ENCODE results near the gene KBTBD4.
"Not testable (repeated sequence)": the region's sequence is repeated elsewhere in the genome, so short reads cannot be mapped to it uniquely, and the experiment has no call there.

Gene KBTBD4

DNA sequence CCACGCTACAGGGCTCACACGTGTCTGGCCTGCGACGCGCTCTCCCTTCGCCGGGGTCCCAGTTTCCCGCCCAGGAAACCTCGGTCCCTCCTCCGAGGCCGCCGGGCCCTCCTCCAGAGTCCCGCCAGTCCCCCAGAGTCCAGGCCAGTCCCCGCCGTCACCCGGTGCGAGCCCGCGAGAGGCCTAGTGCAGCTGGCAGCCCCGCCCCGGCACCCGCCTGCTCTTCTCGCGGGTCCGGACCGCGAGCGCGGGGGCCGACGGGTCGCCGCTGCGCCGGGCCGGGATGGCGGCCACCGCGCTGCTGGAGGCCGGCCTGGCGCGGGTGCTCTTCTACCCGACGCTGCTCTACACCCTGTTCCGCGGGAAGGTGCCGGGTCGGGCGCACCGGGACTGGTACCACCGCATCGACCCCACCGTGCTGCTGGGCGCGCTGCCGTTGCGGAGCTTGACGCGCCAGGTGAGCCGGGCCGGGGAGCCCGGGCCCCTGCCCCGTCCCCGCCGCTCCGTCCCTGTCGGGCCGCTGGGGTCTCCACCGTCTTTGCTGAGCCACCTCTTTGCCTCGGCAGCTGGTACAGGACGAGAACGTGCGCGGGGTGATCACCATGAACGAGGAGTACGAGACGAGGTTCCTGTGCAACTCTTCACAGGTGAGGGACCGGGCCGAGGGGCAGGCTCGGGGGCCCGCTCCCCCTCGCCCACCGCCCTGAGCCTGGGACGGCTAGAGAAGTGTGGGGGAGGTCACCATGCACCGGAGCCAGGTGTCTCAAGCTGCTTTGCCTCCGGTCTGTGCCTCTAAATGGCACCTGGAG lies 13.2 kb downstream of the KBTBD4 start, which contains the start of gene PTPMT1:
Gene PTPMT1, plus strand, starts transcription at position 260 of the 809 bp plus-strand sequence. Its CDS starts 24 bp downstream, at position 284.
- intact Hi-C loops (cut with DNase I; ENCODE audit: low total_unique reads), result no loop called here
- peaks cover 0 to 19% (median 0%) of the 10 kb centered on the region in 3 donors for H3K36me3 ChIP-seq
- H3K4me3 ChIP-seq, result peak within 1 kb of the TSS; percentile 74 to 80
- H3K27ac ChIP-seq, result peak within 1 kb of the TSS; percentile 82 to 89
- no peaks in the 10 kb centered on the region for H3K27me3 ChIP-seq
- DNase-seq, result peak; percentile 67 to 88
- H3K9me3 ChIP-seq, result no peaks in the 10 kb centered on the region
- peaks cover 0 to 19% (median 15%) of the 10 kb centered on the region in 4 donors for H3K4me1 ChIP-seq
- TF ChIP-seq, protein P1, sequence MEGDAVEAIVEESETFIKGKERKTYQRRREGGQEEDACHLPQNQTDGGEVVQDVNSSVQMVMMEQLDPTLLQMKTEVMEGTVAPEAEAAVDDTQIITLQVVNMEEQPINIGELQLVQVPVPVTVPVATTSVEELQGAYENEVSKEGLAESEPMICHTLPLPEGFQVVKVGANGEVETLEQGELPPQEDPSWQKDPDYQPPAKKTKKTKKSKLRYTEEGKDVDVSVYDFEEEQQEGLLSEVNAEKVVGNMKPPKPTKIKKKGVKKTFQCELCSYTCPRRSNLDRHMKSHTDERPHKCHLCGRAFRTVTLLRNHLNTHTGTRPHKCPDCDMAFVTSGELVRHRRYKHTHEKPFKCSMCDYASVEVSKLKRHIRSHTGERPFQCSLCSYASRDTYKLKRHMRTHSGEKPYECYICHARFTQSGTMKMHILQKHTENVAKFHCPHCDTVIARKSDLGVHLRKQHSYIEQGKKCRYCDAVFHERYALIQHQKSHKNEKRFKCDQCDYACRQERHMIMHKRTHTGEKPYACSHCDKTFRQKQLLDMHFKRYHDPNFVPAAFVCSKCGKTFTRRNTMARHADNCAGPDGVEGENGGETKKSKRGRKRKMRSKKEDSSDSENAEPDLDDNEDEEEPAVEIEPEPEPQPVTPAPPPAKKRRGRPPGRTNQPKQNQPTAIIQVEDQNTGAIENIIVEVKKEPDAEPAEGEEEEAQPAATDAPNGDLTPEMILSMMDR (IDR thresholded peaks at IDR 0.05), result no peak

DNA sequence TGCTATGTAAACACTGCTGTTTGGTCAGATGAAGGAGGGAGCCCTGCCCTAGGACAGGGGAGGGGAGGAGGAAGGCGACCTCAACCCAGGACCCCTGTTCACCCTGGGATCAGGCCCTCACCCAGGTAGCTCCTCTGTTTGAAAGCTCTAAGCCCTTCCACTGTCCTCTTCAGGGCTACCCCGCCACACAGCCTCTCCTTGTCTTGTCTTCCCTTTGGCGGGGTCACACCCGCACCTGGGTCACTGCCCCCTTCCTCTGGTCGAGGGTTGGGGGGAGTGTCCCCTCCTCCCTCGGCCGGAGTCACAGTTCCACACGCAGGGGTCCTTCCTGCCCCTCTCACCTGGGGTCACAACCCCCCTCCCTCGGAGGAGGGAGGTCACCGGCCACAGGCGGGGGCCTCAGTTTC lies 13.8 kb downstream of the KBTBD4 start:
- H3K4me3 ChIP-seq, result peak overlapping the region; percentile 74 to 80
- H3K36me3 ChIP-seq, result peaks cover 0 to 13% (median 0%) of the 10 kb centered on the region in 3 donors
- H3K27ac ChIP-seq, result peak overlapping the region; percentile 82 to 89
- H3K4me1 ChIP-seq, result peaks cover 0 to 19% (median 15%) of the 10 kb centered on the region in 4 donors
- DNase-seq, result no peak
- TF ChIP-seq, protein P1 (IDR thresholded peaks at IDR 0.05), result no peak
- intact Hi-C loops (cut with DNase I; ENCODE audit: low total_unique reads), result no loop called here
- no peaks in the 10 kb centered on the region for H3K27me3 ChIP-seq
- no peaks in the 10 kb centered on the region for H3K9me3 ChIP-seq

DNA sequence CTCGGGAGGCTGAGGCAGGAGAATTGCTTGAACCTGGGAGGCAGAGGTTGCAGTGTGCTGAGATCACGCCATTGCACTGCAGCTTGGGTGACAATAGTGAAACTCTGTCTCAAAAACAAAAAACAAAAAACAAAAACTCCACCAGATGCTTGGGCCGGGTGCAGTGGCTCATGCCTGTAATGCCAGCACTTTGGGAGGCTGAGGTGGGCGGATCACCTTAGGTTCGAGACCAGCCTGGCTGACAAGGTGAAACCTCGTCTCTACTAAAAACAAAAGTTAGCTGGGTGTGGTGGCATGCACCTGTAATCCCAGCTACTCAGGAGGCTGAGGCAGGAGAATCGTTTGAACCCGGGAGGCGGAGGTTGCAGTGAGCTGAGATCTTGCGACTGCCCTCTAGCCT lies 14.4 kb downstream of the KBTBD4 start:
- H3K4me3 ChIP-seq; DNase-seq; H3K27me3 ChIP-seq; H3K36me3 ChIP-seq; intact Hi-C loops (cut with DNase I; ENCODE audit: low total_unique reads); H3K9me3 ChIP-seq; H3K27ac ChIP-seq: not testable (repeated sequence)
- peaks cover 0 to 19% (median 15%) of the 10 kb centered on the region in 4 donors for H3K4me1 ChIP-seq

DNA sequence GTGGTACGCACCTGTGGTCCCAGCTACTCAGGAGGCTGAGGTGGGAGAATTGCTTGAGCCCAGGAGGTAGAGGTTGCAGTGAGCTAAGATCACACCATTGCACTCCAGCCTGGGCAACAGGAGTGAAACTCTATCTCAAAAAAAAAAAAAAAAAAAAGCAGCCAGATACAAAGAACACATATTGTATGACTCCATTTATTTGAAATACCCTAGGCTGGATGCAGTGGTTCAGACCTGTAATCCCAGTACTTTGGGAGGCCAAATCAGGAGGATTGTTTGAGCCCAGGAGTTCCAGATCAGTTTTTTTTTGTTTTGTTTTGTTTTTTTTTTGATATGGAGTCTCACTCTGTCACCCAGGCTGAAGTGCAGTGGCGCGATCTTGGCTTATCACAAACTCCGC lies 16.4 kb downstream of the KBTBD4 start:
- DNase-seq; intact Hi-C loops (cut with DNase I; ENCODE audit: low total_unique reads); H3K36me3 ChIP-seq; H3K27ac ChIP-seq; H3K9me3 ChIP-seq; H3K27me3 ChIP-seq; H3K4me3 ChIP-seq: not testable (repeated sequence)
- peaks cover 0 to 19% (median 15%) of the 10 kb centered on the region in 4 donors for H3K4me1 ChIP-seq

DNA sequence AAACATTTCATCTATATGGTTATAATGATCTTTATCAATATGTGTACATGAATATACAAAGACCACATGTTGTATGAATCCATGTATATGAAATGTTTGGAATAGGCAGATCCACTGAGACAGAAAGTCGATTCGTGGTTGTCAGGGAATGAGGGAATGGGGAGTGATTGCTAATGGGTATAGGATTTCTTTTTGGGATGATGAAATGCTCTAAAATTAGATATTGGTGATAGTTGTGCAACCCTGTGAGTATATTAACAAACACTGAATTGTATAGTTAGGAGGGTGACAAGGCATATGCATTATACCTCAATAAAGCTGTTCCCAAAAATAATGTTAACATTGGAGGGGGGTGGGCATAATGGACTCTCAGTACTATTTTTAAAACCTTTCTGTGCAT lies 18.3 kb downstream of the KBTBD4 start:
- TF ChIP-seq, protein P1 (IDR thresholded peaks at IDR 0.05), result no peak
- H3K27ac ChIP-seq, result no peak overlapping the region
- H3K9me3 ChIP-seq, result no peaks in the 10 kb centered on the region
- H3K4me3 ChIP-seq, result no peak overlapping the region
- H3K36me3 ChIP-seq, result no peaks in the 10 kb centered on the region
- no peak for DNase-seq
- no peaks in the 10 kb centered on the region for H3K27me3 ChIP-seq
- peaks cover 0 to 10% (median 7%) of the 10 kb centered on the region in 4 donors for H3K4me1 ChIP-seq
- intact Hi-C loops (cut with DNase I; ENCODE audit: low total_unique reads), result no loop called here

DNA sequence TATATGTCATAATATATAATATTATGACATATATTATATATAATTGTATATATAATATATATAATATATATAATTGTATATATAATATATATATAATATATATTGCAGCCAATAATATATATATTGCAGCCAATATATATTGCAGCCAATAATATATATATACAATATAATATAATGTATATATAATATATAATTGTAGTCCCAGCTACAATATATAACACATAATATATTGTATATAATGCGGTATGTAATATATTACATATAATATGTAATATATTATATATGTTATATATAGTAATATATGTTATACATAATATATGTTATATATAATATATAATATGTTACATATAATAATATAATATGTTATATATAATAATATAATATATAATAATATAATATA lies 20.1 kb downstream of the KBTBD4 start:
- Histone ChIP-seq H3K27ac (no peak overlapping the region), H3K36me3 (no peaks in the 10 kb centered on the region), H3K27me3 (no peaks in the 10 kb centered on the region), H3K4me3 (no peak overlapping the region), H3K4me1 (peaks cover 0 to 1% (median 0%) of the 10 kb centered on the region in 4 donors), H3K9me3 (no peaks in the 10 kb centered on the region)
- intact Hi-C loops (cut with DNase I; ENCODE audit: low total_unique reads), result loop anchor here (10.0 kb wide), 1 partner anchor 64 kb away; no protein-coding TSS in a partner anchor
- TF ChIP-seq, protein P1 (IDR thresholded peaks at IDR 0.05), result no peak
- DNase-seq, result no peak

DNA sequence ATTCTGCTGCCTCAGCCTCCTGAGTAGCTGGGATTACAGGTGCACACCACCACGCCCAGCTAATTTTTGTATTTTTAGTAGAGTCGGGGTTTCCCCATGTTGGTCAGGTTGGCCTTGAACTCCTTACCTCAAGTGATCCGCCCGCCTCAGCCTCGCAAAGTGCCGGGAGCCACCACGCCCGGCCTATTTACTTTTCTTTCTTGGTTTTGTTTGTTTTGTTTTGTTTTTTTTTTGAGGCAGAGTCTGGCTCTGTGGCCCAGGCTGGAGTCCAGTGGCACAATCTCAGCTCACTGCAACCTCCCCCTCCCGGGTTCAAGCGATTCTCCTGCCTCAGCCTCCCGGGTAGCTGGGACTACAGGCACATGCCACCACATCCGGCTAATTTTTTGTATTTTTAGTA lies 21.8 kb downstream of the KBTBD4 start:
- intact Hi-C loops (cut with DNase I; ENCODE audit: low total_unique reads), result loop anchor here (10.0 kb wide), 1 partner anchor 62 kb away; no protein-coding TSS in a partner anchor
- H3K9me3 ChIP-seq, H3K4me1 ChIP-seq, H3K27ac ChIP-seq, DNase-seq, H3K36me3 ChIP-seq, H3K4me3 ChIP-seq, H3K27me3 ChIP-seq: not testable (repeated sequence)
